GM04504 (cell line): ENCODE results near the gene THEM4.
"Not testable (repeated sequence)": the region's sequence is repeated elsewhere in the genome, so short reads cannot be mapped to it uniquely, and the experiment has no call there.

Source experiments
- DNase-seq: peaks from one replicate; pipeline ENCODE4 v3.0.0-alpha.2; 2012; ENCODE audit warnings: low read depth

THEM4 gene

GRCh38 chr1:151893176-151893924 is 16.0 kb downstream of the THEM4 start:
- DNase-seq = no peak

GRCh38 chr1:151892190-151892589 is 17.1 kb downstream of the THEM4 start:
- peak; percentile 28 for DNase-seq

GRCh38 chr1:151891512-151891911 is 17.8 kb downstream of the THEM4 start:
- no peak for DNase-seq

GRCh38 chr1:151888972-151889570 is 20.2 kb downstream of the THEM4 start:
- no peak for DNase-seq

- DNase-seq = peak; percentile 24
Observed at GRCh38 chr1:151887028-151887427, 22.3 kb downstream of the THEM4 start.

GRCh38 chr1:151885479-151885878 is 23.8 kb downstream of the THEM4 start:
- no peak for DNase-seq

GRCh38 chr1:151884879-151885278 is 24.4 kb downstream of the THEM4 start:
- DNase-seq = not testable (repeated sequence)

- DNase-seq = not testable (repeated sequence)
Observed at GRCh38 chr1:151884445-151884844, 24.9 kb downstream of the THEM4 start.

- not testable (repeated sequence) for DNase-seq
Observed at GRCh38 chr1:151883898-151884297, 25.4 kb downstream of the THEM4 start.

- not testable (repeated sequence) for DNase-seq
Observed at GRCh38 chr1:151882918-151883317, 26.4 kb downstream of the THEM4 start.

GRCh38 chr1:151882466-151882865 is 26.8 kb downstream of the THEM4 start:
- no peak for DNase-seq

GRCh38 chr1:151881479-151881878 is 27.8 kb downstream of the THEM4 start:
- DNase-seq = no peak

GRCh38 chr1:151875419-151876097 is 33.8 kb downstream of the THEM4 start:
- DNase-seq = no peak

GRCh38 chr1:151872776-151873175 is 36.5 kb downstream of the THEM4 start:
- not testable (repeated sequence) for DNase-seq

- no peak for DNase-seq
Observed at GRCh38 chr1:151871284-151872030, 37.9 kb downstream of the THEM4 start.

GRCh38 chr1:151868486-151868885 is 40.8 kb downstream of the THEM4 start:
- no peak for DNase-seq

- peak; percentile 15 for DNase-seq
Observed at GRCh38 chr1:151867765-151868411, 41.4 kb downstream of the THEM4 start.

GRCh38 chr1:151867321-151867720 is 42.0 kb downstream of the THEM4 start:
- DNase-seq = no peak

GRCh38 chr1:151864411-151864810 is 44.9 kb downstream of the THEM4 start:
- DNase-seq = no peak

GRCh38 chr1:151862604-151863003 is 46.7 kb downstream of the THEM4 start:
- no peak for DNase-seq

GRCh38 chr1:151860504-151861187 is 48.7 kb downstream of the THEM4 start:
- no peak for DNase-seq
